Smooth muscle cell of trachea (primary cell): ENCODE measurements around the gene UCN3. TPM values are rescaled to one million over a fixed set of nuclear protein-coding genes. Genes with fewer than 3 reads are reported as not detected.

Experiments used
- total RNA-seq: library from RNA; depleted of rRNA; stranded (reverse); fragments of >200 nt; gene quantifications from 2 replicates; pipeline ENCODE4 v1.2.1, GENCODE V29; 2014

The UCN3 gene
- not detected in 2 replicates for total RNA-seq

DNA sequence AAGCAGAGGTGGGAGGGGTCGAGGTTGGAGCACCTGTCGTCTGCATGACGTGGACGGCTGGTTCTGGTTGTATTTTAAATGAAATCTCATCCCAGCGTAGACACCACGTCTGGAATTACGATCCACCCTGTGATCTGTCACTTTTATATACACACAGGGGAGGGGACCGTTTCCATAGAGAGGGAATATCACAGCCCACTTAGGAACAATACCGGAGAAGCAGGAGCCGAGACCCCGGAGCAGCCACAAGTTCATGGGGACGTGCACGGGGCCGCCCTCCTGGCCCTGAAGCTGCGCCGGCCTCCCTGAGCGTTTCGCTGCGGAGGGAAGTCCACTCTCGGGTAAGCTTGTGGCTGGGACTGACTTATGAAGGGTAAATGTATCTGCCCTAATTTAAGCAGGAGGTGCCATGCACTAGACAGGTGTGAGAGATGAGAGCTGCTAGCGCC, at the start of gene UCN3:
TSS of gene UCN3 (plus strand) at position 77 of the 449 bp plus-strand sequence. CDS start 8,755 bp downstream, outside the sequence.

DNA sequence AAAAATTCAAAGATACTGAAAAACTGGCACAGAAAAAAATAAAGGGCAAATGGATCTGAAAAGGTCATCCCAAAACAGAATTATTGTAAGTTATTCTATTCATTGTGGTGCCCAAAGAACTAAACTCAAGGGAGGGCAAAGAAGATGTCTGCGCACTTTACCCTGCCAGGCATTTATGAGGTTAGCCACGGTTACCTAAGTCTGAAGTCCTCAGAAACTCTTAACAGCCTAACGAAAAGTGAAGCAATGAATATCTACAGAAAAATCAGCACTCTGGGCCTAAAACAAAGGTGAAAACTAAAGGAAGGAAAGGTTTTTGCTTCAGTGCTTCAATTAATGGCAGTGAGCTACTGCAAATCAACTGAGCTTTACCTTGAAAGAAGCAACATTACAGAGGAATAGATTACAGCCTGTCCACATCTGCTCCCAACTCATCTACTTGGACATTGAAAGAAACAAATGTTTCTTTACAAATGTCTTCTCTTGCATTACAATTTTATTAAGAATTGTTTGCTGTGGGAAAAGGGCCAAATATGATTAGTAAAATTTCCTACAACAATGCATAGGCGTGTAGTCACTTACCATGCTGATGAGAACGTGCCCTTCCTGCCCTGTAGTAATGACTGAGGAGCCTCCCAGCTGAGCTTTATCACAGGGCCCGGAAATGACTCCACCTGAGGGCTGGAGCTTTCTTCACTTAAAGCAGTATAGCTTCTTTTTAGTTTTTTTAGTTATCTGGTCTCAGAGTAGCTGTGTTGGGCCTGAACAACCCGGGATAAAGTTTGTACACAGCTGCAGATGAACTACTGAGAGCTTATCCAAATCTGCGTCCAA, 39.7 kb downstream of the UCN3 start, which contains the start of gene TUBAL3:
TSS of gene TUBAL3 (minus strand) at position 621 of the 834 bp plus-strand sequence. CDS start at position 585, 36 bp downstream.

DNA sequence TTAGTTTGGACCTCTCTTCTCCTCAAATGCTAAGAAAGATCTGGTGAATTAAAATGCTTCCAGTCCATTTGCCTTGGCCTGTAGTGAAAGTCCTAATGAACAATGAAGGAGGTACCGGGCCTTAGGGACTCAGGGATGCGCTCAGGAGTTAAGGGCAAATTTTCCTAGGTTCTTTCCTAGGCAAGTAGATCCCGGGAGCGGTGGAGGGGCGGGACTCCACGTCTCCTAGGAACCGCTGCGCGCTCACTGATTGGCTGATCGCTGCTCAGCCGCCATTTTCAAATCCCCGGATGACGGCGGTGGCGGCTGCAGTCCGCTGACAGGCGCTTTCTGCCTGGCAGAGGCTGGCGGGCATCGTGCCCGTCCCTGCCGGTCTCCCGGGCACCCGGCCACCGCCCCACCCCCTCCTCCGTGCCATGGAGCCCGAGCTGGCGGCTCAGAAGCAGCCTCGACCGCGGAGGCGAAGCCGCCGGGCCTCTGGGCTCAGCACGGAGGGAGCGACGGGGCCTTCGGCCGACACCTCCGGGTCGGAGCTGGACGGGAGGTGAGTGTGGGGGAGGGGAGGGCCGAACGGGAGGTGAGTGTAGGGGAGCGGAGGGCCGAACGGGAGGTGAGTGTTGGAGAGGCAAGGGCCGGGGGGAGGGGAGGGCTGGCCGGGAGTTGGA, 47.6 kb downstream of the UCN3 start, which contains the start of gene NET1:
TSS of gene NET1 (plus strand) at position 281 of the 665 bp plus-strand sequence. CDS start at position 417, 136 bp downstream.

Other genes starting within 250 kb of the UCN3 start
- not detected in 2 replicates for gene AKR1C8, start 179.8 kb upstream of the UCN3 start, total RNA-seq
- gene AKR1C4, start 168.1 kb upstream of the UCN3 start, total RNA-seq, result not detected in 2 replicates
- not detected in 2 replicates for gene TUBAL3, start 39.9 kb downstream of the UCN3 start, total RNA-seq
- 15.2 and 23.0 TPM in 2 replicates for gene NET1, start 47.6 kb downstream of the UCN3 start, total RNA-seq
- gene CALML5, start 134.6 kb downstream of the UCN3 start, total RNA-seq, result not detected in 2 replicates
- not detected in 2 replicates for gene CALML3, start 160.0 kb downstream of the UCN3 start, total RNA-seq